SU-DHL-6 (cell line): ENCODE measurements around the gene SOD1.

Experiments
- CTCF ChIP-seq: fragments of 200-600 bp; sonication (generic); IDR thresholded peaks from one replicate; pipeline ENCODE4 v1.5.1; 2017; ENCODE audit warnings: antibody characterized with exemption, mild to moderate bottlenecking, low read length, moderate library complexity; ENCODE audit not compliant: insufficient read depth, poor library complexity, severe bottlenecking
- EZH2phosphoT487 ChIP-seq: fragments of 200-600 bp; sonication (generic), shearing (Covaris generic); conservative IDR thresholded peaks from 2 replicates; pipeline ENCODE4 v1.6.1; 2018; ENCODE audit warnings: mild to moderate bottlenecking, antibody characterized with exemption, low read length, moderate library complexity, mixed read lengths

GRCh38 chr21:31675960-31676359 is 16.5 kb downstream of the SOD1 start:
- TF ChIP-seq CTCF (no peak), EZH2phosphoT487 (no peak)
